Right renal cortex interstitium (tissue), 3 donors: Measurements from ENCODE around the gene TRPV2. TPM values are rescaled to one million over a fixed set of nuclear protein-coding genes. Genes with fewer than 3 reads are reported as not detected.
"Not testable (repeated sequence)": the region's sequence is repeated elsewhere in the genome, so short reads cannot be mapped to it uniquely, and the experiment has no call there.

Experiments
- DNase-seq, 3 donors: peaks; one replicate each; pipeline ENCODE4 v3.0.0-alpha.2; 2013; ENCODE audit warnings: low read depth in 3 of 3, low spot score in 2 of 3
- polyA plus RNA-seq, 3 donors: library from polyadenylated mRNA; unstranded; fragments of 120-200 nt; gene quantifications; one replicate each; pipeline ENCODE4 v1.2.1, GENCODE V29; 2013; ENCODE audit not compliant: insufficient read length in 3 of 3

Gene TRPV2
- polyA plus RNA-seq, 3 donors: 2.3 to 3.1 (median 2.9) TPM

GRCh38 chr17:16435925-16436886 lies 20.8 kb downstream of the TRPV2 start:
- no peak for DNase-seq

DNA sequence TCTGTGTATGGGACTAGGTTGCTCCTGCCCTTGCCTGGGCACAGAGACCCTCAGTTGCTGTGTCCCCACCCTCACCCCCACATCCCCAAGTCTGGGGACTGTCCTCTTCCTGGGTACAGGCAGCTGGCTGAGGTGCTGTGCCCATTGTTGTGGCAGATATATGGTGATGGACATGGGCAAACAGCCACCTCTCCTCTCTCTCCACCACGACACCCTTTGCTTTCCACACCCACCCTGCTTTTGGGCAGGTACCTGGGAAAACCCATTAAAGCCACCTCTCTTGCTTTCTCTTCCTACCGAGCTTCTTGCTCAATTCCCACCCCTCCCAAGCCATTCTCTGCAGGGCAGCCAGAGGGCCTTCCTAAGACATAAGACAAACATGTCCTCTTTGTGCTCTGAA lies 21.7 kb downstream of the TRPV2 start:
- no peak for DNase-seq

GRCh38 chr17:16438173-16438556 lies 22.8 kb downstream of the TRPV2 start:
- no peak for DNase-seq

DNA sequence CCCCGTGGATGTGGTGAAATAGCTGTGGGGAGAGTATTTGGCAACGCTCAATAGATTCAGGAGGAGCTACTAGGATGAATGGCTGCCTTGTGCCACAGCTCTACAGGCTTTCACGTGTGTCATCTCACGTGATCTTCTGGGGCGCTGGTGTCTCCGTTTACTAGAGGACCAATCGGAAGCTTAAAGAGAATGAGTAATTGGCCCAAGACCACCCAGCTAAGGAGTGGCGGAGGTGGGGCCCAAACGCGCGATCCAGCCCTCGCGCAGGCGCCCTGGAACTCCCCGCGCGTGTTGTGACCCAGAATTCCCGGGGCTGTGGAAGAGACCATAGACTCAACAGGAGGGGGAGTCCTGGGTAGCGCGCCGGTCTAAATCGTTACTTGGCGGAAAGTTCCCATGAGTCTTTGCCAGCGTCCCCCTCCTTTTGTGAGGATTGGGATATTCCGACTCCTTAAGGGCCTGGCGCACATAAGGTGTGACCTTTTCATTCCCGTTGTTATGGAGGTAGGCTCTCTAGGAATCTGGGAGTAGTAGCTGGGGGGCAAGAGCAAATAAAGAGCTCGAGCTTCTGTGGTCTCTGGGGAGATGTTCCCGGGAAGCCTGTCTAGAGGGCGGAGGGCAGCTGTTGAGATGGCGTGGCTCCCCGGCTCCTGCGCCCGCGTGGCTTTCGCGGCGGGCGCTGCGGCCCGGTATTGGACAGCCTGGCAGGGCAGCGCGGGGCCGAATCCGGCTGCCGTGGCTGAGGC lies 23.4 kb downstream of the TRPV2 start:
- peak; percentile 97 to 98 (median 98) for DNase-seq

DNA sequence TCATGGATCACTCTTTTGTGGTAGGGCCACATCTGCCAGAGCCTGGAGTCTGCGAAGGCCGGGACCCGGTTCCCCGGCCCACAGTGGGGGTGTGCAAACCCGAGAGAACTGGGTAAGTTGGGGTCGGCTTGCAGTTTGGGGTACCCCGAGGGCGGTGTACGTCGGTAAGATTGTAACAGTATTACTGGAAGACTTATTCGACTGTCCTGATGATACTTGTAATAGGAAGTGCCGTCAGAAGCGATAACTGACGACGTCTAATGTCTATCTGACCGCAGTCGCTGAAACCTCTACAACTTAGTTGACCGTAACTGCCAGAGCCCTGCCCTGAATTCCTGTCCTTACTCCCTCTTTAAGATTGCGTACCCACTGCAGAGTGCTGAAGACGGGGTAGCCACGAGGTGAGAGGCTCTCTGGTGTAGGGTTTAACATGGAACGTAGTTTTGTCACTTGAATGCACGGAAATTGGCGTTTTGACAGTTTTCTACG lies 24.0 kb downstream of the TRPV2 start:
- no peak for DNase-seq

DNA sequence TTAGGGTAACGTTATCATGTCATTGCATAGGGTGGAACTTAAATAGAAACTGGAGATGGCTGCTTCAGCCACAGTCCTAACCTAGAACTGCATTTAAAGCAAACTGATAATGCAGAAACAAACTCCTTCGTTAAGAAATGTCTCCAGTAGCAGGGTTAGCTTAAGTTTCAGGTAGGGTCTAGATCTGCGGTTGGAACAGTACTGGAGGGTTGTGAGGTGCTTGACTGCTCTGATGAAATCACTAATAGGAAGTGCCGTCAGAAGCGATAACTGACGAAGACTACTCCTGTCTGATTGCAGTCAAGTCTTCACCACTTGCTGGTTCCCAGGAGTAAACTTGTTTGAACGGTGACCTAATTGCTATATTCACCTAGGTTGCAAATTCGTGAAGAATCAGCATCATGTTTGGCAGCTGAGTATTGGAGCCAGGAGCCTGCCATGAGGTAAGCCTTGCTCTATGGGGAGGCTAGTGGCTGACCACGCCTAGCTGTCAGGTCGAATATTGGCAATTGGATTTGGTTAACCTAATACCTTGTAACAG lies 24.5 kb downstream of the TRPV2 start:
- no peak for DNase-seq

- not testable (repeated sequence) for DNase-seq
Observed at GRCh38 chr17:16440354-16440753, 25.0 kb downstream of the TRPV2 start.

DNA sequence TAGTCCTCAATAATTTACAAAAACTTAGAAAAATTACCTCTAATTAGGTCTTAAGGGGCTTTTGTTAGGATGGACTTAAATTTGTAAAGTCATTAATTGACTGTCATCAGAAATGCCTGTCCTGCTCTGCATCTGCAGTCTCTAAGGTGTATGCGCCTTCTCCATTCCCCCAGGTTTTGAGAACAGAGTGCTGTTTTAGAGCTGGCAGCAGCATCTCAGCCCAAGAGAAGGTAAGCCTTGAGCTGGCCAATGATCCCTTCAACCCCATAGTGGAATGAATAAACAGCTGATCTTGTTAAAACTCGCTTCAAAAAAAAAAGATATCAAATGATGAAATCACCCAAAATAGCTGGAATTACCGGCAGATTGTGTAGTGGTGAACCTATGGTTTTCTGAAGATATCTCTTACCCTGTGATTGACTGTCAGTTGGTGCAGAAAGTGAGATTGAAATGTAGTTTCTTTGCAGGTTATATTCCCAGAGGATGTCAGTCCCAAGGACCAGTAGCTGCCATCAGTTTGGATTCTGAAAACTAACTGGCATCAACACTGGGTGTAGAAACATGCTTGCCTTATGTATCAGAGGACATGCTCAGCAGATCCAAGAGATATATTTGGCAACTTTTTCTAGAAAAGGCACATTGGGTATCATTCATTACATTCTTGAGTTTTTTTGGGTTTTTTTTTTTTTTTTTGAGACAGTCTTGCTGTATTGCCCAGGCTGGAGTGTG lies 25.7 kb downstream of the TRPV2 start:
- DNase-seq: no peak

GRCh38 chr17:16442141-16442540 lies 26.8 kb downstream of the TRPV2 start:
- DNase-seq: no peak

DNA sequence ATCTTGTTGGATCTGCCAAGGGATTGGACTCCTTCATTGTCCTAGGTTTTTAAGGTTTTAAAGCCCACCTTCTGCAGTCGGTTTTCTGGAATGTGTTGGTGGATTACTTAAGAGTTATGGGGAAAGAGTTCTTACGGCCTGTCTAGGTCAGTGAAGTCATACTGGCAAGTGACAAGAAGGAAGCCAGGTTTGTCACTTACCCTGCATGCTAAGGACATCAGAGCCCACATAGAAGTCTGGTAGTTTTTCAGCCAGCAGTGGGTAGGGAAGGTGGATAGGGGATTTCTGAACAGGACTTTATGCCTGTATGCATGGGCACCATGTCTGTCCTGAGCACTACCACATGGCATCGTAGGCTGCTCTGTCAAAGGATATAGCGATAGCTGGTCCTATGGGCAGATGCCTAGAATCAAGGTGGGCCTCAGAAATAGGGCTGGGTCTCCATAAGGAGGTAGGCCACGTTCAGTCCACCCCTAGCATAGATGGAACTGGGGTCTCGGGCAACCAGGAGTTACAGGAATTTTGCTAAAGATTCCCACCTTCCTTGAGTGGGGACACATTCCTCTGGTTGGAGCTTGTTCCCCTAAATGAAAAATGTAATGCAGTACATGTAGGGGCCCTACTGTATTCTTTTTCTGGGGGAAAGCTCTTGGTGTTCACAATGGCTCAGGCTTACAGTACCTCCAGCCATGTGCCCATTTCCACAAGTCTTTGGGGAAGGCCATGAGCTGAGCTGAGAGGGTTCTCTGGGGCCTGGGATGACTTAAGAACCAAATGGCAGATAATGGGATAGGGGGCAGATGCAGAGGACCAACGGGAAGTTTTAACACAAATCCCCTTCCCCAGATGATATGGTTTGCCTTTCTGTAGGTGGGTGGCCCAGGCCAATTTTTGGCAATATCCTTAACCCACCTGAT lies 27.5 kb downstream of the TRPV2 start:
- no peak for DNase-seq

DNA sequence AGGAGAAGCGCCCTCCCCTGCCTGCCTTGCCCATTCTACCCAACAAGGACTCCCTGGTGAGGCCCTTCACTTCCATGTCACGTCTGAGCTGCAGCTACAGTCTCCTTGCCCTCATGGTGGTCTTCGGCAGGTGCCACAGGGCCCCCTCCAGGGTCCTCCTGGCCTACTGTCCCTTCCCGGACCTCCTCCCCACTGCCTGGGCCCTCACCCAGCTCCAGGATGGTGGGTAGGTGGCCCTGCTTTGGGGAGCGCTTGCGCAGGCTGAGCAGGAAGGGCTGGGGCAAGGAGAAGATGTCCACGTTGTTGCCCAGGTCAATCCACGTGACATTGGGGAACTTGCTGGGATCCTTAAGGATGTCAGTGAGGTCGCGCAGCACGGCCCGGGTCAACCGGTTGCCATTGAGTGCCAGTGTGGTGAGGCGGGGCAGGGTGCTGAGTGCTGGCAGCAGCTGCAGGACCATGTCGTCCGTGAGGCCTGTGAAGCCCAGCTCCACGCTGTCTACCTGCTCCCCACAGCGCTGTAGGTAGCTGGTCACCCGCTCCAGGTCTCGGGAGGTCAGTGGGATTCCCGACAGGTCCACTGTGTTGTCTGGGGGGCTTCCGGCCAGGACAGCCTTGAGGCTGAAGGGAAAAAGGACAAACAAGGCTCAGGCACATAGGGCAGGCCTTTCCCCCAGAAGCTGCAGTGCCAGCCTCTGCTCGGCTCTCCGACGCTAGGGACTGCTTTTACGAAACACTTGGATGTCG lies 28.3 kb downstream of the TRPV2 start:
- DNase-seq: no peak

GRCh38 chr17:16444258-16444886 lies 29.0 kb downstream of the TRPV2 start:
- DNase-seq: no peak

DNA sequence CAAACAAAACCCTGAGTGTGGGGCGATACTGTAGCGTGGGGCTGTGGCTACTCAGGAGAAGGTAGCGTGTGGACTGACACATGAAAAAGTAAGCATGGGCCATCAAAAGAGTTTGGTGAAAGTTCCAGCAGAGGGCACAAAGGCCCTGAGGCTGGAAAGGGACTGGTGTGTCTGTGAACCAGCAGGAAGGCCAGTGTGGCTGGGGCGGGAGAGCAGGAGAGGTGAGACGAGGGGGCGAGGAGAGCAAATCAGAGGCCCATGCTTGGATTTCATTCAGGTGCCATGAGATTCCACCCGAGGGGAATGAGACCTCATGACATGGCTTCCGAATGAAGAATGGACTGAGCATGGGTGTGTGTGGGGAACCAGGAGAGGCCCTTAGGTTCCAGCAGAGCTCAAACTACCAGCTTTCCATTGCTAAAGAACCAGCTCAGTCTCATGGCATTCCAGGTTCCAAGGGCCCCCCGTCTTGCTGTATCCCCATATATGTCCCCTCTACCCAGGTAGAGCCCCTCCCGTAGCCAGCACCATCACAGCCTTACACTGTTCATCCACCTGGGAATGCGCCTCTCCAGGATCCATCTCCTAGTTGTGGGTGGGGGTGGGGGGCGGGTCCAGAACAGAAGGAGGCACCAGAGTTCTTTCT lies 31.1 kb downstream of the TRPV2 start:
- no peak for DNase-seq

GRCh38 chr17:16447676-16448075 lies 32.3 kb downstream of the TRPV2 start:
- DNase-seq: no peak

DNA sequence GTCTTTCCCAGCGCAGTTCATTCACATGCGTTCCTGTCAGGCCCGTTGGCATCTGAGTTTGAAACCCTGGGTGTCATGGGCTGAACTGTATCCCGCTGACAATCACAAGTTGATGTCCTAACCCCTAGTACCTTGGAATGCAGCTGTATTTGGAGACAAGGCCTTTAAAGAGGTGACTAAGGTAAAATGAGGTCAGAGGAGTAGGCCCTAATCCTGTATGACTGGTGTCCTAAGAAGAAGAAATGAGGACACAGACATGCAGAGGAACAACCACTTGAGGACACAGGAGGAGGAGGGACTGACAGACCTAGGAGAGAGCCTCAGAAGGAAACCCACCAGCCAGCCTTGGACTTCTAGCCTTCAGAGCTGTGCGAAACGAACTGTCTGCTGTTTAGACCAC lies 33.1 kb downstream of the TRPV2 start:
- DNase-seq: no peak

DNA sequence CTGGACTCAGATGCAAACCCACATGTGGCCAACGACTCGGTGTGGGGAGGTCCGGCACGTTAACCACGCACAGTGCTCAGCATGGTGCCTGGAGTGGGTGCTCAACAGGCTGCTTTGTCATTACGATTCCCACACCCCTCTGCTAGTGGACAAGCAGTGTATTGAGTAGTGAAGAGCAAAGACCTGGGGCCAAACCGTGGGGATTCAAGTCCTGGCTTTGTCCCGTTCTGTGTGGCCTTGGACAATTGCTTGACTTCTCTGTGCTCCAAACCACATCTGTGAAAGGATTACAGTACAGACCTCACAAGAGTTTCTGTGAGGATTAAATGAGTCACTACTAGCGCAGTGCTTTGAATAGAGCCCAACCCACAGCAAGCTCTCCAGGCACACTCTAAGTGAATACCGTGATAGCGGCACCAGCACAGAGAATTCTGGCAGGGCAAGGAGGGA lies 33.8 kb downstream of the TRPV2 start:
- DNase-seq: no peak

GRCh38 chr17:16450028-16450427 lies 34.7 kb downstream of the TRPV2 start:
- no peak for DNase-seq

GRCh38 chr17:16452268-16452667 lies 36.9 kb downstream of the TRPV2 start:
- DNase-seq: not testable (repeated sequence)
